Tibial nerve (tissue), 4 donors: ENCODE results near the gene IGSF22. TPM values are rescaled to one million over a fixed set of nuclear protein-coding genes. Genes with fewer than 3 reads are reported as not detected.

ENCODE experiments used
- DNase-seq, 2 donors: peaks; one replicate each; pipeline ENCODE4 v3.0.0-alpha.2; 2019; ENCODE audit warnings: low spot score in 2 of 2
- H3K27ac ChIP-seq, 4 donors: fragments of 200-600 bp; sonication (generic) in 3 of 4; one replicate each; pipeline ENCODE4 v1.5.1; 2017 to 2019; ENCODE audit warnings: mild to moderate bottlenecking in 1 of 4
- H3K27me3 ChIP-seq, 2 donors: fragments of 200-600 bp; sonication (generic) in 1 of 2; one replicate each; pipeline versions ENCODE4 v1.5.1 to v1.6.0; 2017 to 2019
- H3K36me3 ChIP-seq, 3 donors: fragments of 200-600 bp; sonication (generic); one replicate each; pipeline ENCODE4 v1.5.1; 2018 to 2019
- H3K4me1 ChIP-seq, 4 donors: fragments of 200-600 bp; sonication (generic) in 3 of 4; one replicate each; pipeline ENCODE4 v1.5.1; 2017 to 2019
- H3K4me3 ChIP-seq, 4 donors: fragments of 200-600 bp; sonication (generic) in 3 of 4; one replicate each; pipeline ENCODE4 v1.5.1; 2017 to 2019; ENCODE audit warnings: mild to moderate bottlenecking in 1 of 4, moderate library complexity in 1 of 4
- H3K9me3 ChIP-seq, 4 donors: fragments of 200-600 bp; sonication (generic) in 3 of 4; one replicate each; pipeline ENCODE4 v1.5.1; 2017 to 2019
- CTCF ChIP-seq, 5 experiments: fragments of 200-600 bp in 3 of 5; fragments of 450-650 bp in 2 of 5; sonication (generic) in 3 of 5; IDR thresholded peaks; one replicate each; pipeline ENCODE4 v1.5.1; 2016 to 2019; ENCODE audit warnings: antibody characterized with exemption in 5 of 5, mild to moderate bottlenecking in 3 of 5, moderate library complexity in 2 of 5
- EP300 ChIP-seq, 2 donors: sonication (generic); formaldehyde crosslinking; IDR thresholded peaks; one replicate each; pipeline ENCODE4 v1.6.1; 2017; ENCODE audit warnings: antibody characterized with exemption in 2 of 2, mild to moderate bottlenecking in 1 of 2
- POLR2A ChIP-seq, 2 donors: fragments of 450-650 bp; IDR thresholded peaks; one replicate each; pipeline ENCODE4 v1.6.1; 2017; ENCODE audit warnings: antibody characterized with exemption in 2 of 2, mild to moderate bottlenecking in 2 of 2, moderate library complexity in 2 of 2
- WGBS, 2 donors: methylation state at CpG; one replicate each; pipeline ENCODE4 v1.1.5; 2018; 5-methylcytosine and 5-hydroxymethylcytosine counted together
- total RNA-seq, 4 donors: library from RNA; depleted of rRNA; stranded (reverse); fragments of >200 nt; gene quantifications; one replicate each; pipeline ENCODE4 v1.1.0, GENCODE V29; 2016

Gene IGSF22
- total RNA-seq, 4 donors from 2014 or later, result 0.44 to 0.90 TPM; not detected in 2

- no peaks in the 10 kb centered on the region for H3K9me3 ChIP-seq
- no peaks in the 10 kb centered on the region for H3K36me3 ChIP-seq
- peaks cover 0 to 31% (median 3%) of the 10 kb centered on the region in 4 donors for H3K4me1 ChIP-seq
- TF ChIP-seq CTCF (IDR thresholded peaks at IDR 0.05) (no peak), EP300 (IDR thresholded peaks at IDR 0.05) (no peak), POLR2A (IDR thresholded peaks at IDR 0.05) (no peak)
- no peak for DNase-seq
- WGBS, 2 donors, result 35 to 46% methylated on average over 4 to 5 of the region's 5 CpGs
- H3K27ac ChIP-seq, result no peak overlapping the region
- H3K4me3 ChIP-seq, result no peak overlapping the region
- no peaks in the 10 kb centered on the region for H3K27me3 ChIP-seq
These were observed 28.3 kb upstream of the IGSF22 start for GRCh38 chr11:18754308-18754707.

GRCh38 chr11:18752502-18752901 is 26.5 kb upstream of the IGSF22 start:
- WGBS, 2 donors, result 23 to 24% methylated on average over 3 of the region's 3 CpGs
- TF ChIP-seq EP300 (IDR thresholded peaks at IDR 0.05), result no peak
- TF ChIP-seq POLR2A (IDR thresholded peaks at IDR 0.05), result no peak
- no peak for TF ChIP-seq CTCF (IDR thresholded peaks at IDR 0.05)
- no peak for DNase-seq
- H3K4me3 ChIP-seq, result no peak overlapping the region
- H3K27me3 ChIP-seq, result no peaks in the 10 kb centered on the region
- H3K4me1 ChIP-seq, result peaks cover 0 to 29% (median 3%) of the 10 kb centered on the region in 4 donors
- H3K9me3 ChIP-seq, result no peaks in the 10 kb centered on the region
- H3K36me3 ChIP-seq, result no peaks in the 10 kb centered on the region
- no peak overlapping the region for H3K27ac ChIP-seq

GRCh38 chr11:18750944-18751343 is 25.0 kb upstream of the IGSF22 start:
- H3K4me3 ChIP-seq, result no peak overlapping the region
- H3K4me1 ChIP-seq, result peaks cover 0 to 25% (median 3%) of the 10 kb centered on the region in 4 donors
- DNase-seq, result no peak
- no peaks in the 10 kb centered on the region for H3K27me3 ChIP-seq
- WGBS, 2 donors, result 79 to 92% methylated on average over 3 of the region's 3 CpGs
- TF ChIP-seq EP300 (IDR thresholded peaks at IDR 0.05), result no peak
- no peak for TF ChIP-seq CTCF (IDR thresholded peaks at IDR 0.05)
- no peak for TF ChIP-seq POLR2A (IDR thresholded peaks at IDR 0.05)
- H3K9me3 ChIP-seq, result no peaks in the 10 kb centered on the region
- no peaks in the 10 kb centered on the region for H3K36me3 ChIP-seq
- H3K27ac ChIP-seq, result no peak overlapping the region

- H3K4me1 ChIP-seq, result peaks cover 0 to 25% (median 3%) of the 10 kb centered on the region in 4 donors
- WGBS, 2 donors, result 50 to 78% methylated on average over 10 to 12 of the region's 12 CpGs
- no peaks in the 10 kb centered on the region for H3K36me3 ChIP-seq
- H3K4me3 ChIP-seq, result no peak overlapping the region
- TF ChIP-seq EP300 (IDR thresholded peaks at IDR 0.05) (peak in 1 of 2 donors; percentile 8), CTCF (IDR thresholded peaks at IDR 0.05) (no peak), POLR2A (IDR thresholded peaks at IDR 0.05) (no peak)
- H3K9me3 ChIP-seq, result no peaks in the 10 kb centered on the region
- peak in 1 of 2 donors; percentile 17 for DNase-seq
- peak overlapping the region in 2 of 4 donors; percentile 54 to 79 for H3K27ac ChIP-seq
- no peaks in the 10 kb centered on the region for H3K27me3 ChIP-seq
These were observed 23.8 kb upstream of the IGSF22 start for GRCh38 chr11:18749681-18750319.

GRCh38 chr11:18748766-18749365 is 22.9 kb upstream of the IGSF22 start:
- Histone ChIP-seq H3K27ac (no peak overlapping the region), H3K4me1 (peaks cover 0 to 25% (median 3%) of the 10 kb centered on the region in 4 donors), H3K4me3 (no peak overlapping the region), H3K9me3 (no peaks in the 10 kb centered on the region), H3K27me3 (no peaks in the 10 kb centered on the region), H3K36me3 (no peaks in the 10 kb centered on the region)
- DNase-seq, result no peak
- TF ChIP-seq POLR2A (IDR thresholded peaks at IDR 0.05) (no peak), CTCF (IDR thresholded peaks at IDR 0.05) (no peak), EP300 (IDR thresholded peaks at IDR 0.05) (no peak)
- WGBS, 2 donors, result 86 to 89% methylated on average over 13 of the region's 13 CpGs
